ENCODE measurements around the gene INMT.

GRCh38 chr7:30787486-30787885 lies 35.6 kb downstream of the INMT start:
- no peak for TF ChIP-seq CTCF (IDR thresholded peaks at IDR 0.05 in 2 of 3, conservative IDR thresholded peaks at IDR 0.05 in 1 of 3; ENCODE audit: control insufficient read depth in 2 of 3, extremely low read depth in 1 of 3, insufficient read depth in 1 of 3, low read depth in 3 of 3, low read length in 3 of 3)
- no peak for TF ChIP-seq NBN (IDR thresholded peaks at IDR 0.05)
- no peak for TF ChIP-seq MYC (IDR thresholded peaks at IDR 0.05; ENCODE audit: insufficient read depth, insufficient read length, insufficient replicate concordance, low read length, severe bottlenecking)
- TF ChIP-seq EZH2 (IDR thresholded peaks at IDR 0.05; ENCODE audit: borderline replicate concordance, control insufficient read depth, low read depth, low read length), result no peak
- no peak for TF ChIP-seq SRF (IDR thresholded peaks at IDR 0.05; ENCODE audit: low read depth in 2 of 2, low read length in 2 of 2)
- no peak for TF ChIP-seq CBFB (IDR thresholded peaks at IDR 0.05; ENCODE audit: low read depth)
